GM19023 (cell line): ENCODE measurements around the gene EPAS1.

ENCODE experiments used
- ATAC-seq: cut with Tn5 transposase; IDR thresholded peaks from one replicate; pipeline ENCODE4 v1.9.1; 2021; ENCODE audit warnings: mild to moderate bottlenecking, moderate library complexity; ENCODE audit not compliant: unreplicated experiment

Gene EPAS1

GRCh38 chr2:46430413-46430812 is 133.2 kb downstream of the EPAS1 start:
- ATAC-seq, result no peak

- ATAC-seq, result no peak
Measured at GRCh38 chr2:46430992-46431391, 133.8 kb downstream of the EPAS1 start.

GRCh38 chr2:46431481-46432235 is 134.5 kb downstream of the EPAS1 start:
- ATAC-seq, result no peak

- ATAC-seq, result no peak
Measured at GRCh38 chr2:46434851-46435273, 137.7 kb downstream of the EPAS1 start.

DNA sequence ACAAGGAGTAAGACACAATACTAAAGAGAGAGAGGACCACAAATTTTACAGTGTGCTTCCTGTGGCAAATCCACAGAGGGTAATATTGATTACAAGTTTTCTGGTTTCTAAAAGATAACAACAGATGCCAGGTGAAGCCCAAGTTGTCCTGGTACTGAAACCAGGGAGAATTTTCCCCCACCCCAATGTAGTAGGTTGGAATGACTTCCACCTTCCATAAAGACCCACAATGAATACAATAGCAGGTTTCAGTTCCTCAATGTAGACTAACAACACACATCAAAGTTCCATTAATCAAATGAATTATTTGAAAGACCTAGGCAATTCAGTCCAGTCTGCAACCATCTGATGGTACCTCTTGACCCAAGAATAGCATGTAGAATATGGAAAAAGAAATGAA is 138.1 kb downstream of the EPAS1 start:
- ATAC-seq, result no peak

DNA sequence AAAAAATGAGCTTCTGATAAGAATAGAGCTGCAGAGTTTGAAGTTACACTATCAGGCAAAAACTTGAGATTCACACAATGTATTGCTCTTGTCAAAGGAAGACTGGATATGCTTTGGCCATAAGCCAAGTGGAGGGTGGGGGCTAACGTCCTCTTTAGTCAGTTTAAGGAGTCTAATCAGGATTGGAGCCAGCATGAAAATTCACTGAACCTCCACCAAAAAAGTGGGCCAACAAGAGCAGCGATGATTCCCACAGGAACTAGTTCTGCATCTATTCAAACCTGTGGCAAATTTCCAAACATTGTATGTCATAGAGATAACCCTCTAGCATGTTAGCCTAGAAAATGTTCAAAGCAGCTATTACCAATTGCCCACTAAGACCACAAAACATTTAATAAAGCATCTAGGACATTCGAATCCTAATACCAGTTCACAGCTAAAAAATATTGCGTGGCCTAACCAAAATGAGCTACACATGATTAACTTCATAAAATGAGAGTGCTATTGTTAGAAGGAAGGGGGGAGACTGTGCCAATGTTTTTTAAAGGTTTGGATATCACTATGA is 138.7 kb downstream of the EPAS1 start:
- no peak for ATAC-seq
